AG10803 (cell line): ENCODE data around the gene ENDOG.

Experiments used
- DNase-seq: peaks from one replicate; pipeline ENCODE4 v3.0.0; 2010; ENCODE audit warnings: low read depth
- H3K4me3 ChIP-seq: 2 replicates; pipeline ENCODE4 v1.5.1; 2011; ENCODE audit warnings: mild to moderate bottlenecking, low read length, control low read depth
- TF ChIP-seq, protein P1 (sequence below): conservative IDR thresholded peaks from 2 replicates; pipeline ENCODE4 v1.5.1; 2011; ENCODE audit warnings: mild to moderate bottlenecking, low read length, control low read depth, inconsistent platforms

The ENDOG gene

DNA sequence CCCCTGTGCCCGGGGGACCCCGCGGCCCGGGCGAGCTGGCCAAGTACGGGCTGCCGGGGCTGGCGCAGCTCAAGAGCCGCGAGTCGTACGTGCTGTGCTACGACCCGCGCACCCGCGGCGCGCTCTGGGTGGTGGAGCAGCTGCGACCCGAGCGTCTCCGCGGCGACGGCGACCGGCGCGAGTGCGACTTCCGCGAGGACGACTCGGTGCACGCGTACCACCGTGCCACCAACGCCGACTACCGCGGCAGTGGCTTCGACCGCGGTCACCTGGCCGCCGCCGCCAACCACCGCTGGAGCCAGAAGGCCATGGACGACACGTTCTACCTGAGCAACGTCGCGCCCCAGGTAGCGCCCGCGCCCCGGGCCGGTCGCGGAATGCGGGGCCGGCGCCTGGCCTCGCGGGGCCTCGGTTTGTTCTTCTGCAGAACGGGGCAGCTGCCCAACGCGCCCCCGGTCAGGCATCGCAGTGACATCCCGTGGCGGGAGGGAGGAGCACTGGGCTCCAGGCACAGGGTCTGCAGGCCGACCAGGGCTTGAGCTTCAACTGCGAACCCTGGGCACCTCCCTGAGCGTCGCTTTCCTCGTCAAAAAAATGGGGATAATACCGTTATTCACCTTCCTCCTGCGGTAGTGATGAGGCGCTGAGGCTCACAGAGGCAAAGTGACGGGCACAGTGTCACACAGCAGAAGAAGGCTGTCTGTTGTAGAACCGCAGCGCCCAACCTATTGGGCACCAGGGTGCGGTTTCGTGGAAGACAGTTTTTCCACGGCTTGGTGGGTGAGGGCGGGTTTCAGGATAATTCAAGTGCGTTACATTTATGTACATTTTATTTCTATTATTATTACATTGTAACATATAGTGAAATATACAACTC is 777 bp downstream of the ENDOG start:
- DNase-seq, result no peak
- peak overlapping the region; percentile 71 for H3K4me3 ChIP-seq
- TF ChIP-seq, protein P1, sequence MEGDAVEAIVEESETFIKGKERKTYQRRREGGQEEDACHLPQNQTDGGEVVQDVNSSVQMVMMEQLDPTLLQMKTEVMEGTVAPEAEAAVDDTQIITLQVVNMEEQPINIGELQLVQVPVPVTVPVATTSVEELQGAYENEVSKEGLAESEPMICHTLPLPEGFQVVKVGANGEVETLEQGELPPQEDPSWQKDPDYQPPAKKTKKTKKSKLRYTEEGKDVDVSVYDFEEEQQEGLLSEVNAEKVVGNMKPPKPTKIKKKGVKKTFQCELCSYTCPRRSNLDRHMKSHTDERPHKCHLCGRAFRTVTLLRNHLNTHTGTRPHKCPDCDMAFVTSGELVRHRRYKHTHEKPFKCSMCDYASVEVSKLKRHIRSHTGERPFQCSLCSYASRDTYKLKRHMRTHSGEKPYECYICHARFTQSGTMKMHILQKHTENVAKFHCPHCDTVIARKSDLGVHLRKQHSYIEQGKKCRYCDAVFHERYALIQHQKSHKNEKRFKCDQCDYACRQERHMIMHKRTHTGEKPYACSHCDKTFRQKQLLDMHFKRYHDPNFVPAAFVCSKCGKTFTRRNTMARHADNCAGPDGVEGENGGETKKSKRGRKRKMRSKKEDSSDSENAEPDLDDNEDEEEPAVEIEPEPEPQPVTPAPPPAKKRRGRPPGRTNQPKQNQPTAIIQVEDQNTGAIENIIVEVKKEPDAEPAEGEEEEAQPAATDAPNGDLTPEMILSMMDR, result no peak

DNA sequence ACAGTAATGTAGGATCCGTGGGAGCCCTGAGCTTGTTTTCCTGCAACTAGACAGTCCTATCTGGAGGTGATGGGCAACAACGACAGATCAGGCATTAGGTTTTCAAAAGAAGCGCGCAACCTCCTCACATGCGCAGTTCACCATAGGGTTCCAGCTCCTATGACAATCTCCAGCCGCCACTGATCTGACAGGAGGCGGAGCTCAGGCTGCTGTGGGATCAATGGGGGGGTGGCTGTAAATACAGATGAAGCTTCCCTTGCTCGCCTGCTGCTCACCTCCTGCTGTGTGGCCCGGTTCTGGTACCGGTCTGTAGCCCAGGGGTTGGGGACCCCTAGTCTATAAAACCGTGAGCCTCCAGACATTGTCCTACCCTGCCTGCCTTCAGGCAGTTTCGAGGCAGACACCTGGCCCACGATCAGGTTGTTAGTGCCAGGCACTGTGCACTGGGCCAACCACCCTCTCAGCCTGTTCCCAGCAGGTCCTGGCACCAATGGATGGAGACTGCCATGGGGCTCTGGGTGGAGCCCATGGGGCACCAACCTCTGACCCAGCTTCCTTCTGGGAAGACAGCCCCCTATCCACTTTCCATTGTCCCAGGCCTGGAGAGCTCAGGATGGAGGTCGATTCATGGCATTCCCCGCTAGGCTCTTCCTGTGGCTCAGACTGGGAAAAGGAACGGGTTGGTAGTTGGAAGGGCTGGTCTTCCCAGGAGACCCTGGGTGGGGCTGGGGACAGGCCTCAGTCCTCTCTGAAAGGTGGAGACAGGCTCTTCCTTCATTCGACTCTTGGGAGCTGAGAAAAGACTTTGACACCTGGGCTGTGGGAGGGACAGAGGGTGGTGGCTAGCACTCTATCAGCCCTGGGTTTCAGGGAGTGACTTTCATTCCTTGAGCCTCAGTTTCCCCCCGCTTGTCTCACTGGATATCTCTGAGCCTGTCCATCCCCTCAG is 1.7 kb downstream of the ENDOG start:
- peak; percentile 49 for DNase-seq
- TF ChIP-seq, protein P1, result no peak
- peak overlapping the region; percentile 71 for H3K4me3 ChIP-seq

DNA sequence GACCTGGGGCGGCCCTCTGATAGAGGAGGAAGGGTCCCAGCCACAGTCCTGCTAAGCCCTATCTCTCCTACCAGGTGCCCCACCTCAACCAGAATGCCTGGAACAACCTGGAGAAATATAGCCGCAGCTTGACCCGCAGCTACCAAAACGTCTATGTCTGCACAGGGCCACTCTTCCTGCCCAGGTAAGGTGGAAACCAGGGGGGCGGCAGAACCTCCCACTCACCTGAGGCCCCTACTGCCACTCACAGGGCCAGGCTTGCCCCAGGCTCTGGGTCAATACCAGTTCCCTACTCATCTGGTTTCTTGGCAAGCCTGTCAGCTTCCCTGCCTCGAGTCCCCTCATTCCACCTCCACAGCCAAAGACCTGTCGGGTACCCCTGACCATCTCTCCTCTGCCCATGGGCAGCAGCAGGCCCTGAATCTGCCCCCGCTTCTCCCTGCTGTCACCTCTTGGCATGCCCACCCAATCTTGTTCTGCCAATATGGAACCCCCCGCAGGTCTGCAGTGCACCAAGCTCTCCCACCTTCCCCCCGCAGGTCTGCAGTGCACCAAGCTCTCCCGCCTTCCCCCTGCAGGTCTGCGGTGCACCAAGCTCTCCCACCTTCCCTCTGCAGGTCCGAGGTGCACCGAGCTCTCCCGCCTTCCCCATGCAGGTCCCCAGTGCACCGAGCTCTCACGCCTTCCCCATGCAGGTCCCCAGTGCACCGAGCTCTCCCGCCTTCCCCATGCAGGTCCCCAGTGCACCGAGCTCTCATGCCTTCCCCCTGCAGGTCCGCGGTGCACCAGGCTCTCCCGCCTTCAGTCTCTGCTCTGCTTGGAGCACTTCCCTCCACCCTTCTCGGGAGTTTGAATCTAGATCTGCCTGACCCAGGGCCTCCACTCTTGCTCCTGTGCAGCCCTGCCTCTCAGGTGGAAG is 2.6 kb downstream of the ENDOG start:
- no peak overlapping the region for H3K4me3 ChIP-seq
- no peak for DNase-seq
- TF ChIP-seq, protein P1, result no peak

DNA sequence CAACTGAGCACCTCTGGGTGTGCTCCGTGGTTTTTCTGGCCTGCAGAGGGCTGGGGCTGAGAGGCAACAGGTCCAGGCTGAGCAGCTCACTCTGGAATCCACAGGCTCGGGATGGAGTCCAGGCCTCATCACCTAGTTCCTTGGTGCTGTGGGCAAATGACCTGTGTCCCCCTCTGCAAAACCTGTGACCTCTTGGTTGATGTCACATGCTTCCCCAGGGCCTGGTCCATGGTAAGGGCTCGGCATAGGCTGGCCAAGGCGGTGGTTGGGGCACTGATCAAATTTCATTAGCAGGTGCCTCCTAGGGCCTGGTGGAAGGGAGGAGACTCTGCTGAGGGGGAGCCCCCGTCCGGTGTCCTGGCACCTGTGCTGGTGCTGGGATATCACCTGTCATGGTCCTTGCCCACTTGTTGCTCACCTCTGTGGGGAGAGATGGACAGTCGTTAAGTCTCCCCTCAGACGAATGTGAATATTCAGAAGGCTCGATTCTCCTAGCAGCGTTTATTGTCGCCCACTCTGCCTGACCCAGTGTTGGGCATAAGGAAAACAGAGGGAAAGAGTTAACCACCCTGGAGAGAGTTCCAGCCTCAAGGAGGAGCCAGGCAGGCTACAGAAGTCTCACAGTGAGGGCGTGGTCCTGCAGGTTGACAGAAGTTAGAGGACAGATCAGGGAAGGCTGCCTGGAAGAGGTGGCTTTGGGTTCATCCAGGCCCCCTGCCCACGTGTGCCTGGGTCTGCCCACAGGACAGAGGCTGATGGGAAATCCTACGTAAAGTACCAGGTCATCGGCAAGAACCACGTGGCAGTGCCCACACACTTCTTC is 3.5 kb downstream of the ENDOG start:
- TF ChIP-seq, protein P1, result no peak
- no peak for DNase-seq
- no peak overlapping the region for H3K4me3 ChIP-seq

DNA sequence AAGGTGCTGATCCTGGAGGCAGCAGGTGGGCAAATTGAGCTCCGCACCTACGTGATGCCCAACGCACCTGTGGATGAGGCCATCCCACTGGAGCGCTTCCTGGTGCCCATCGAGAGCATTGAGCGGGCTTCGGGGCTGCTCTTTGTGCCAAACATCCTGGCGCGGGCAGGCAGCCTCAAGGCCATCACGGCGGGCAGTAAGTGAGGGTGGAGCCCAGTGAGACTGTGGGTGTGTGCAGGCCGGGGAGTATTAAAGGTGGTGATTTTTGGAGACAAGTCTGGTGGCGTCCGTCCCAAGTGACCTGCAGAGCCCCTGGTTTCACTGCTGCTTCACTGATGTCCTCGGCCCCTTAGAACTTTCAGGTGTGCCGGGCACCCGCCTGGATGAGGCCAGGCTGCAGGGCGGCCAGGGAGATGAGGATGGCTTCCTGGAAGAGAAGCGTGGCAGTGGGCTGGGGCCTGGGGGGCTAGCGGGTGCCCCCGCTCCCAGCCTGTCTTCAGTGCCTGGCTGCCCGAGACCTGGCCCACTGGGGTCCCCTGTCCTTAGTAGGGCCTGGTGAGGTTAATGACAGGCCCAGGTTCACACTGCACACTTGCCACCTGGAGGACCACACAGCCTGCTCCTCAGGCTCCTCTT is 4.2 kb downstream of the ENDOG start:
- no peak overlapping the region for H3K4me3 ChIP-seq
- no peak for DNase-seq
- TF ChIP-seq, protein P1, result no peak
